ENCODE data around the gene GSDME.

DNA sequence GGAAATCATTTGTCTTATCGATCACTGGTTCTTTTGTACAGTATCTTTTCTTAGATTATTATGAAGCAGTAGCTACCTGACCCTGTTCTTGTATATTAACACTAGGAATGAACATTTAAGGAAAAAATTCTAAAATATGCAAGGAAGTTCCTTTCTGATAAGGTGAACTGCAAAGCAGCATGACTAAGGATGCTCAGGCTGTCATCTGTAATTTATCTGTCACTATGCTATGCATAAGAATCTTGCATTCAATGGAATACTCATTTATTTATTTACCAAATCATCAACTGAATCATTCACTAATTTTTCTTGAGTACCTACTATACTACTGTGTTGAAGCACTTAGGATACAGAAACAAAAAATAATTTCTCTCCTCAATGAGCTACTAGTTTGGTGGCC lies 5.8 kb downstream of the GSDME start:
- TF ChIP-seq, protein P1, sequence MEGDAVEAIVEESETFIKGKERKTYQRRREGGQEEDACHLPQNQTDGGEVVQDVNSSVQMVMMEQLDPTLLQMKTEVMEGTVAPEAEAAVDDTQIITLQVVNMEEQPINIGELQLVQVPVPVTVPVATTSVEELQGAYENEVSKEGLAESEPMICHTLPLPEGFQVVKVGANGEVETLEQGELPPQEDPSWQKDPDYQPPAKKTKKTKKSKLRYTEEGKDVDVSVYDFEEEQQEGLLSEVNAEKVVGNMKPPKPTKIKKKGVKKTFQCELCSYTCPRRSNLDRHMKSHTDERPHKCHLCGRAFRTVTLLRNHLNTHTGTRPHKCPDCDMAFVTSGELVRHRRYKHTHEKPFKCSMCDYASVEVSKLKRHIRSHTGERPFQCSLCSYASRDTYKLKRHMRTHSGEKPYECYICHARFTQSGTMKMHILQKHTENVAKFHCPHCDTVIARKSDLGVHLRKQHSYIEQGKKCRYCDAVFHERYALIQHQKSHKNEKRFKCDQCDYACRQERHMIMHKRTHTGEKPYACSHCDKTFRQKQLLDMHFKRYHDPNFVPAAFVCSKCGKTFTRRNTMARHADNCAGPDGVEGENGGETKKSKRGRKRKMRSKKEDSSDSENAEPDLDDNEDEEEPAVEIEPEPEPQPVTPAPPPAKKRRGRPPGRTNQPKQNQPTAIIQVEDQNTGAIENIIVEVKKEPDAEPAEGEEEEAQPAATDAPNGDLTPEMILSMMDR (IDR thresholded peaks at IDR 0.05; ENCODE audit: insufficient read depth, low read depth, low read length), result no peak
- no peak for TF ChIP-seq EZH2 (IDR thresholded peaks at IDR 0.05; ENCODE audit: insufficient read depth, low read length)

Measured in astrocyte (in vitro differentiated cells and primary cell).